H1 (cell line): Measurements from ENCODE around the gene ANKRD65. TPM values are rescaled to one million over a fixed set of nuclear protein-coding genes. Genes with fewer than 3 reads are reported as not detected.

Experiments used
- EZH2 ChIP-seq: fragments of 200-600 bp; sonication (generic); IDR thresholded peaks from 2 replicates; pipeline ENCODE4 v1.7.1; 2012; ENCODE audit warnings: low read depth, mild to moderate bottlenecking, moderate library complexity, low read length, inconsistent platforms; ENCODE audit not compliant: severe bottlenecking
- GABPA ChIP-seq: IDR thresholded peaks from 2 replicates; pipeline ENCODE4 v1.6.1; 2011; ENCODE audit warnings: mild to moderate bottlenecking, low read length, moderate library complexity, borderline replicate concordance; ENCODE audit not compliant: insufficient read depth
- KDM5A ChIP-seq: fragments of 200-600 bp; IDR thresholded peaks from 2 replicates; pipeline ENCODE4 v1.7.1; 2012; ENCODE audit warnings: mild to moderate bottlenecking, low read length, inconsistent platforms, mixed read lengths
- SAP30 ChIP-seq: fragments of 300-600 bp; sonication (generic); IDR thresholded peaks from 2 replicates; pipeline ENCODE4 v1.7.1; 2012; ENCODE audit warnings: low read length, moderate library complexity, mild to moderate bottlenecking, inconsistent platforms; ENCODE audit not compliant: insufficient read depth, insufficient replicate concordance
- SIN3A ChIP-seq, 2 experiments: IDR thresholded peaks in 1 of 2; conservative IDR thresholded peaks in 1 of 2; 2 replicates each; pipeline ENCODE4 v1.6.1; 2011 to 2012; ENCODE audit warnings: low read length in 2 of 2, improper control_type of control experiment in 1 of 2, low read depth in 1 of 2, mild to moderate bottlenecking in 1 of 2
- polyA plus RNA-seq, 7 experiments: library from polyadenylated mRNA; depleted of rRNA in 3 of 7; stranded (reverse) in 5 of 7; unstranded in 2 of 7; fragments of >200 nt in 5 of 7; fragments of 200-250 nt in 2 of 7; gene quantifications; 1 replicate in 5 of 7; 2 replicates in 1 of 7; 4 replicates in 1 of 7; pipeline versions ENCODE4 v1.2.1 to v1.2.3, GENCODE V29; 2011 to 2013; ENCODE audit warnings: missing spikeins in 2 of 7, mixed read lengths in 2 of 7
- total RNA-seq: library from RNA; stranded (reverse); fragmentation: NEBNext Ultra II Directional; extraction: Animal tissue kit (Norgen Biotek cat#: 25700); gene quantifications from 2 replicates; pipeline ENCODE4 v1.2.1, GENCODE V29; 2021

Gene ANKRD65
- total and polyA plus RNA-seq, 2 of the 8 experiments (the other 6 are each of a cell fraction or from before 2014, with no cell fraction given) = 1.8 to 2.0 TPM

DNA sequence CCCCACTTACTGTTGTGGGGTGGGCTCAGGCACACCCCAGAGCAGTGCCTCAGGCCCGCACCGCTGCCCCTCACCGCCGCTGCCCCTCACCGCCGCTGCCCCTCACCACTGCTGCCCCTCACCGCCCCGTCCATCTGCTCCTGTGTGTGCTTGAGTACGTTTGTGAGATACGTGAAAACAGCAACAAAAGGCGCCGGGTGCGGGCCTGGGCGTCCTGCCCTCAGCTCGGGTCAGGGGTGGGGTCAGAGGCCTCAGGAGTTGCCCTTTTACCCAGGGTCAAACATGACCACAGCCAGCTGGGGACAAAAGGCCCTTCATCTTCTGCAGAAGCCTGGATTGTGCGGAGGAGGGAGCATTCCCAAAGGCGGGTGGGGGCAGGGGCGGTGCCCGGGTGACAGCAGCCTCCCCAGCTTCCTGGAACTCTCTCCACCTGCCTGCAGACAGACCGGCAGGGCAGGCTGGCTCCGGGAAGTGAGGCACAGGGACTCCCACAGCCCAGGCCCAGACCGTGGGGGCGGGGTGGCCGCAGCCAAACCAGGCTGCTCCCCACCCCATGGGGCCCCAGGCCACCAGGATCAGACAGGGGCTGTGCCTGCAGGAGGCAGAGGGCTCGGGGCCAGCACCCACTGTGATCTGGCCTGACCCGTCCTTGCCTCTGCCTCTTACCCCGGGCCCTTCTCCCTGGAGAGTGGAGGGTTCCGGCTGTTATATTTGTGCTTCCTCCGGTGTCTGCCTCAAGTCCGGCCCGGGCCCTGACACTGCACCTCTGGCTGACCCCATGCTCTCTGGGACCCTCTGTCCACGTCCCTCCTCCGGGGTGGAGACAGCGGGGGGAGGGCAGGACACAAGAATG is 12.1 kb upstream of the ANKRD65 start (continued):
- TF ChIP-seq SAP30 = no peak
- peak; percentile 8 for TF ChIP-seq EZH2
- no peak for TF ChIP-seq KDM5A
- TF ChIP-seq SIN3A (conservative IDR thresholded peaks at IDR 0.05 in 1 of 2, IDR thresholded peaks at IDR 0.05 in 1 of 2; ENCODE audit: low read depth in 1 of 2, low read length in 2 of 2) = 0 out of 4 replicates have a peak, but pooled peaks of 1 of the 2 experiments have one; percentile 68
- TF ChIP-seq GABPA = no peak
